Measurements from ENCODE around the gene ATP2B2.

The ATP2B2 gene

DNA sequence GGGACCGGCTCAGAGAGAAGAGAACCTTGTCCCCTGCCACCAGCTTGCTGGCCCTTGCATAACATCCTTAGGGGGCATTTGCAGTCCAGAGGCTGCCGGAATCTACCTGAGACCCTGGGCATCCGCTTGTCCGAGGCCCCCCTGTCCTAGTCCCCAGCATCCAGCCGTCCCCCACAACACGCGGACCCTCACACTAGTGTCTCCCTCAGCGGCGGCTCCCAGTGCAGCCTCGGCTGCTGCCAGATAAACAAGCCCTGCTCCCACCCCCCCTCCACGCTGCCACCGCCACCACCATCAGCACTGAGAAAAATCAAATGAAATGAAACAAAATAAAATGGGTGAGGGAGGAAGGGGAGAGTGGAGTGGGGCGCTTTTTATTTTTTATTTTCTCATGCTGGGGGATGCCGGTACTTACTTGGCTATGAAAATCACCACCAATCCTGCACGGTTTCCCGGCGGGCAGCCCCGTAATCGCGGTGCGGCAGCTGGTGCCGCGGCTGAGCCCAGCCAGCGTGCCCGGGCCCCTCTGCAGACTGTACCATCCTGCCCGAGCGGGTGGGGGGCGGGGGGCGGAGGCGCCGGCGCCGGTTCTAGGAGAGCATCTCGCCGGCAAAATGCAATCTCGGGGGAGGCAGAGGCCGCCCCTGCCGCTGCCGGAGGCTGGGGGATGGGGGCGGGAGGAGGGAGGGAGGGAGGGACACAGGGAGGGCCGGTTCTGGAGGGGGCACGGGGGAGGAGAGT is at the start of gene ATP2B2:
Gene ATP2B2, minus strand, starts transcription at position 537 of the 741 bp plus-strand sequence. CDS start 56,043 bp downstream, outside the sequence.
- Histone ChIP-seq H3K4me3 (peak within 1 kb of the TSS; percentile 66), H3K27ac (no peak within 1 kb of the TSS)
- TF ChIP-seq, protein P1, sequence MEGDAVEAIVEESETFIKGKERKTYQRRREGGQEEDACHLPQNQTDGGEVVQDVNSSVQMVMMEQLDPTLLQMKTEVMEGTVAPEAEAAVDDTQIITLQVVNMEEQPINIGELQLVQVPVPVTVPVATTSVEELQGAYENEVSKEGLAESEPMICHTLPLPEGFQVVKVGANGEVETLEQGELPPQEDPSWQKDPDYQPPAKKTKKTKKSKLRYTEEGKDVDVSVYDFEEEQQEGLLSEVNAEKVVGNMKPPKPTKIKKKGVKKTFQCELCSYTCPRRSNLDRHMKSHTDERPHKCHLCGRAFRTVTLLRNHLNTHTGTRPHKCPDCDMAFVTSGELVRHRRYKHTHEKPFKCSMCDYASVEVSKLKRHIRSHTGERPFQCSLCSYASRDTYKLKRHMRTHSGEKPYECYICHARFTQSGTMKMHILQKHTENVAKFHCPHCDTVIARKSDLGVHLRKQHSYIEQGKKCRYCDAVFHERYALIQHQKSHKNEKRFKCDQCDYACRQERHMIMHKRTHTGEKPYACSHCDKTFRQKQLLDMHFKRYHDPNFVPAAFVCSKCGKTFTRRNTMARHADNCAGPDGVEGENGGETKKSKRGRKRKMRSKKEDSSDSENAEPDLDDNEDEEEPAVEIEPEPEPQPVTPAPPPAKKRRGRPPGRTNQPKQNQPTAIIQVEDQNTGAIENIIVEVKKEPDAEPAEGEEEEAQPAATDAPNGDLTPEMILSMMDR (IDR thresholded peaks at IDR 0.05), result no peak
- DNase-seq (ENCODE audit: low spot score), result no peak

DNA sequence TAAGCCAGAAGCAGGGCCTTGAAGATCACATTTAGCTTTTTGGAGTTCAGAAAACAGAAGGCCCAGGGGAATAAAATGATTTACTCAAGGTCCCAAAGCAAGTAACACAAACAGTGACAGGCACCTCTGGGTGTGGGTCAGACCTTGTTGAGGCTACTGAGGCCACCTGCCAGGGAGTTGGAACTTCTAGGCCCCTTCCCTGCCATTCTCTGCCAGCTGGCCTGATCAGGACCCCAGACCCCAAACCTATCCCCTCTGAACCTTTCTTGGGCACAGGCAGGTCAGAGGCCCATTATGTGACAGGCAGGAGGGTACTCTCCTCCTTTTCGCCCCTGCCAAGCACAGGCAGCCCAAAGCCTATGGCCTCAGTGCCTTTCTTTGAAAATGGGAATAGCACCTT is 49.4 kb upstream of the ATP2B2 start:
- peak; percentile 36 for DNase-seq (ENCODE audit: low spot score)
- no peak overlapping the region for H3K4me3 ChIP-seq

DNA sequence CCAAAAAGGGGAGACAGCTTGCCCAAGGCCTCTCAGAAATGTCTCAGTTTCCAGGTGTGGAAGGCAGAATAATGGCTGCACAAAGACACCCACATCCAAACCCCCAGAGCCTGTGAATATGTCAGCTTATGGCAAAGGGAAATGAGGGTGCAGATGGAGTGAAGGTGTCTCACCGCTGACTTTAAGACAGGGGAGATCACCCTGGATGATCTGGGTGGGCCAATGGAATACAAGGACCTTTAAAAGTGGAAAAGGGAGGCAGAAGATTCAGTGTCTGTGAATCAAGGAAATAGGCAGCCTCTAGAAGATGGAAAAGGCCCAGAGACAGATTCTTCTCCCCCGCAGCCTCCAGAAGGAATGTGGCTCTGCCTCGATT is 48.8 kb upstream of the ATP2B2 start:
- Histone ChIP-seq H3K4me3 (no peak overlapping the region), H3K27ac (no peak overlapping the region)
- TF ChIP-seq, protein P1 (IDR thresholded peaks at IDR 0.05), result no peak
- peak; percentile 41 for DNase-seq (ENCODE audit: low spot score)

More for the DNA sequence above, 49.4 kb upstream of the ATP2B2 start:
- TF ChIP-seq, protein P1 (IDR thresholded peaks at IDR 0.05), result no peak
- H3K27ac ChIP-seq, result no peak overlapping the region

DNA sequence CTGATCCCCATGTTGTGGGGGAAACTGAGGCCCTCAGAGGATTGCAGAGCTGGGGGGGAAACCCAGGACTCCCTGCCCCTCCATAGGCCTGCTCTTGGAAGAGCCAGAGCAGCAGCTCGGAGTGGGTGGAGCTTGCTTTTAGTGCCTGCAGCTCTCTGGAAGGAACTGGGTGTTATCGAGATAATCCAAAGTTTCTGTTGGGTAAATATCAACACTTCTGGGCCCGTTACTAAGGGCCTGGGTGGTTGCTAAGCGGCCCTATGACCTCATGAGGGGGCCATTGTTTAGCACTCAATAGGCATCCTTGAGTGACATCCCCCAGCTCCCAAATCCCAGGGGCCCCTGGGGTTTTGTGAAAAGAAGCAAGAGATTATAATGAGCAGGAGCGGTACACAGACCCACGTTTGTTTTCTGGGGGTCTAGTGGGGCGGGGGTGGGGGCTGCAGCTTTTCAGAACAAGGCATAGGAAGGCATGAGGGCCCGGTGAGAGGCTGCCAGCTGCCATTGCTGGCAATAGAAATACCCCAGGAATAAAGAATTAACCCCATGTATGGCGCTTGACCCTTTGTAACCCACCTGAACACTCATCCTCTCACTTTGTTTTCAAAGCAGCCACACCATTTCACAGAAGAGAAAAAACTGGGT is 48.3 kb upstream of the ATP2B2 start:
- TF ChIP-seq, protein P1 (IDR thresholded peaks at IDR 0.05), result no peak
- DNase-seq (ENCODE audit: low spot score), result peak; percentile 54
- Histone ChIP-seq H3K4me3 (no peak overlapping the region), H3K27ac (no peak overlapping the region)

DNA sequence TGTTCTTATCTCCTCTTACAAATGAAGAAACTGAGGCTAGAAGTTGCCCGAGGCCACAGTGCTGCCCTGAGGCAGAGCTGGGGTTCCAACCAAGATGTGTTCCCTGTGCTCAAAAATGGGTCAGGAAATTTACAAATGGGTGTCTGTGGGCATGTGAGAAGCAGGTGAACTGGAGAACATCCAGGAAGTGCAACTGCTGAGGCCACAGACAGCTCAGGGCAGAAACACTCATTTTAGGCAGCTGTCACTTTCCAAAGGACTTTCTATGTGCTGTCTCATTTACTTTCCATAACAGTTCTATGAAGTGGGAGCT is 47.2 kb upstream of the ATP2B2 start:
- H3K4me3 ChIP-seq, result no peak overlapping the region
- DNase-seq (ENCODE audit: low spot score), result peak; percentile 9
- TF ChIP-seq, protein P1 (IDR thresholded peaks at IDR 0.05), result no peak
- no peak overlapping the region for H3K27ac ChIP-seq

DNA sequence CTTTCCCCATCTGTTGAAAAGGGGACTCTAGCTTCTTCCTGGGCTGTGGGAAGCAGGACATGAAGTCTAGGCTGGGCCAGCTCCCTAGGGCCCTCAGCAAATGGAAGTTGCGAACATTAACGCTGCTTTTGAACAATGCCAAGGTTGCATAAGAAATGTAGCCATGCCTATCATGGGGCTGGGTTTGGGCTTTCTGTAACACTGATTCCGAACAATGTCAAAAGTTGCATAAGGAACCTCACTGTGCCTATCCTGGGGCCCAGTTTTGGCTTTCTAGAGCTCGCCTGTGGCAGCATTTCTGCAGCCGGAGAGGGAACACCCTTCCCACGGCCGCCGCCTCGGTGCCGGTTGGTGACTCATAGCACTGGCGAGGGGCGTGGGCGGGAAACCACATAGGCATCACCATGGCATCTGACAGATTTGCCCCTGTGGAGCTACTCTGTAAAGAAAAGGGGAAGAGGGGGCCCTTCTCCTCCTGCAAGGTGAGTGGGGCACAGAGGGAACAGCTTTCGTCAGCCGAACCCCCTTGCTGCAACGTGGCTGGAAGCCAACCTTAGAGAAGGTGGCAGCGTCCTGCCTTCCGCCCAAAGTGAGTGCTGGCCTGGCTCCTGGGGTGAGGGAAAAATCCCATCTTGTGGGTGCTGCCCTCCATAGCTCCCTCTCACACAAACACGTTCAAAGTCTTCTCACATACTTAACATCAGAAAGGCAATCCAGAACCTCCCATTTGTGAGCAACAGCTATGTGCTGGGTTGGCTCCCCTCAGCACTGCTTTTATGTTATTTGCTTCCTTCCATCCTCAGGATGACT is 46.6 kb upstream of the ATP2B2 start:
- no peak overlapping the region for H3K27ac ChIP-seq
- no peak overlapping the region for H3K4me3 ChIP-seq
- TF ChIP-seq, protein P1 (IDR thresholded peaks at IDR 0.05), result no peak
- peak; percentile 69 for DNase-seq (ENCODE audit: low spot score)

All from coronary artery (tissue), 2 donors.